GM19395 (cell line): ENCODE data around the gene PID1.
"Not testable (repeated sequence)": the region's sequence is repeated elsewhere in the genome, so short reads cannot be mapped to it uniquely, and the experiment has no call there.

Experiments
- ATAC-seq: cut with Tn5 transposase; IDR thresholded peaks from one replicate; pipeline ENCODE4 v1.9.1; 2021; ENCODE audit warnings: mild to moderate bottlenecking, moderate library complexity; ENCODE audit not compliant: unreplicated experiment

PID1 gene

GRCh38 chr2:229220254-229220653 is 50.8 kb downstream of the PID1 start:
- no peak for ATAC-seq

GRCh38 chr2:229218329-229218921 is 52.7 kb downstream of the PID1 start:
- no peak for ATAC-seq

- no peak for ATAC-seq
Observed at GRCh38 chr2:229212241-229212640, 58.8 kb downstream of the PID1 start.

GRCh38 chr2:229210641-229211040 is 60.4 kb downstream of the PID1 start:
- ATAC-seq = no peak

DNA sequence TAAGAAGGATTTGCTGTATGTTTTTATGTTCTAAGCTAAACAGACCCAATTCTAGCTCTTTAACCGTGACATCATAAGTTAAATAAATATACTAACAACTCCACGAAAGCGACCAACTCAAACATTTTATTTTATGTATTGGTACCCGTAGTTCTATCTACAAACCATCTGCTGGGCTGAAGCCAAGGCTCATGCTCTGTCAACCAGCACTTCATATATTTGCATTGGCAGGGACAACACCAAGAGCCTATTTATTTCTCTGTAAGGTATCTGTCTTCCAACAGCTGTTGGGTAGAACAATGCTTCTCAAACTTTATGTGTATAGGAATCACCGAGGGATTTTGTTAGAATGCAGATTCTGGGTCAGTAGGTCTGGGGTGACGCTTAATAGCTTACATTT is 64.5 kb downstream of the PID1 start:
- ATAC-seq = no peak

DNA sequence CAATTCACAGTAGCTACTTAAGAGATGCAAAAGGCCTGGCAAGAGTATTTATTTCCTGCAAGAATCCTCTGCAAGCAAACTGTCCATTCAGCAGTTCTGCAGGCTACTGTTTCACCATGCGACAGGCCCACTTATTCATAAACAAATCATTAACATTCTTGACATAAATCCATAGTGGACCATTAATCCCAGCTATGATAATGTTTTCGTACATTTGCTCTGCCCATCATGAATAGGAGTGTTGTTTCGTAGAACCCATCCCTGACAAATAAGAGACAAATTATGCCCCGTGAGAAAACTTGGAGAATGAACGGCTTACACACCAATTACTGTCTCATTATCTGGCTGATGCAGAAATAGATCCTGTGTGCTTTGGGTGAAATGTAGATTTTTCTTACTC is 65.4 kb downstream of the PID1 start:
- ATAC-seq = no peak

DNA sequence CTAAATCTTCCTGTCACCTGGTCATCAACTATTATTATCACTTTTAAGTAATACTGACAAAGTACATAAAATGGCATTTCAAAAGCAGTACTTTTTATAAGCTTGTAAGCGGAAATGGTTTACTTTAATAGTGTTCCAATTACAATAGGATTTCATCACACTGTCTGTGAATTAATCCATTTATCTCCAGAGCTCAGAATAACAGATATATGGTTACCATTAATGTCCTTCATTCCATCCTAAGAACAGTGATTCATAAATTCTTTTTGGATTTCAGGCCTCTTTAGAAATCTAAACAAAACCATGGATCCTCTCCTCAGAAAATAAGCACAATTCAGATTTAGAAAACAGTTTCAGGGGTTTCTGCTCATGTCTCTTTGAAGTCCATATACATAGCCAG is 68.4 kb downstream of the PID1 start:
- ATAC-seq = no peak

GRCh38 chr2:229201521-229201920 is 69.6 kb downstream of the PID1 start:
- no peak for ATAC-seq

DNA sequence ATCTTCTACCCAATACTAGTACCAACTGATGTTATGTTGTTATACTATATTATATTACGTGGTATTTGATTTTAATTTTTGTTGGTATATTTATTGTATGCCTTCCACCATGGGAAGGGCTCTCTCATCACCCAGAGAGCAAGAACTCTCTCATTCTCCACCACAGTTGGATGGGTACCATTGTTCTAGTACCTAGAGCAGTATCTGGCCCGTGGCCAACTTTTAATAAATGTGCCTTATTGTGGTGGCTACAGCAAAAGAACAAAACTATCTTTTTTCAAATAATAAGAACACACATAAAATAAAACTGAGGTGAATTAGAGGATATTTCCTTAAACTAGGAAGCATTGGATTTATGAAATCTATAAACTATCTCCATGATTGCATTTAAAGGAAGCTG is 71.8 kb downstream of the PID1 start:
- ATAC-seq = no peak

- ATAC-seq = no peak
Observed at GRCh38 chr2:229196448-229196847, 74.6 kb downstream of the PID1 start.

GRCh38 chr2:229195346-229195947 is 75.6 kb downstream of the PID1 start:
- no peak for ATAC-seq

DNA sequence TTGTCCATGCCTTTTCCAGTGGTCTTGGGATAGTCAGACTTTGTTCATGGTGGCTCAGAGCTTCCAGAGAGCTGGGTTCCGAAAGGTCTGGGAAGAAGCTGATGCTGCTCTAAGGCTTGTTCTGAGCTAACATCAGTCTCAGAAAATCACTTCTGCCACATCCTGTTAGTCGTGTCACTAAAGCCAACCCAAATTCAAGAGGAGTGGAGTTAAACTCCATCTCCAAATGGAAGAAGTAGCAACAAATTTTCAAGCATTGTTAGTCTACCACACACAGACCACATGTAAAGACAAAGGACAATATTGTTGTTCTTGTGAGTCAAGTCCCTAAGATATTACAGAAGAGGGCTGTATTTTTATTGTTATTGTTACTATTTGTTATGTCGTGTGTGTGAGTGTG is 77.8 kb downstream of the PID1 start:
- ATAC-seq = no peak

DNA sequence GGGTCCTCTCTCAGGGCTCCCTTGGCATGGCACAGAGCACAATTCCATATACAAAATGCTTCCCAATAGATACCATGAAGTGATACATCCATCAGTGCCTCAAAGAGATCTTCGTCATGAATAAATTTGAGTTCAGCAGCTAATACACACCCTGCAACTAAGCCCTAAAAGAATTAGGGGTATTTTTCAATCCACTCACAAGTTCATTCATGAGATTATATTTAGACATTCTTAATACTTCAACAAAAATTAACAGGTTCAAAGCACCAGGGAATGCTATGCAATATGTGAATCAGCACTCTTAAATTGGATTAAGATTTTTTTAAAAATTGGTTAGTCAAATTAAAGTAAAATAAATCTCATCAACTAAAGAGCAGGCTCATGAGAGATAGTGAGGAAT is 79.7 kb downstream of the PID1 start:
- no peak for ATAC-seq

- ATAC-seq = not testable (repeated sequence)
Observed at GRCh38 chr2:229187123-229187522, 84.0 kb downstream of the PID1 start.

GRCh38 chr2:229181641-229182040 is 89.4 kb downstream of the PID1 start:
- no peak for ATAC-seq

- ATAC-seq = no peak
Observed at GRCh38 chr2:229180658-229181057, 90.4 kb downstream of the PID1 start.

DNA sequence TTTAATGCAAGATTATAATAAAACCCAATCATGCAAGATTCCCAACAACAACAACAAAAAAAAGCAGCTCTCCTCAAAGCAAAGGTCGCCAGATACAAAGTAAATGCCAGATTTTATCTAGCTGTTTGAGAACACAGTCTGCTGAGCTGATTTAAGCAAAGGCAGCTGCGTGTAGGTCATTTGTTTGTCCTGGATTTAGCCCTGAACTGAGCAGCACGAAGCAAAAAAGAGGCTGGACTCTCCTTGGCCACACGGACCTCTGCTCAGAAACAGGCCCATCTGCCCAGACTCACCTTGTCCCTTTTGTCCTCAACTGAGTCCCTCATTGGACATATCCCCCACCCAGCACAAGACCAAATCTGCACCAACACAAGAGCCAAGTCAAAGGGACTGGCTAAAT is 91.5 kb downstream of the PID1 start:
- no peak for ATAC-seq

DNA sequence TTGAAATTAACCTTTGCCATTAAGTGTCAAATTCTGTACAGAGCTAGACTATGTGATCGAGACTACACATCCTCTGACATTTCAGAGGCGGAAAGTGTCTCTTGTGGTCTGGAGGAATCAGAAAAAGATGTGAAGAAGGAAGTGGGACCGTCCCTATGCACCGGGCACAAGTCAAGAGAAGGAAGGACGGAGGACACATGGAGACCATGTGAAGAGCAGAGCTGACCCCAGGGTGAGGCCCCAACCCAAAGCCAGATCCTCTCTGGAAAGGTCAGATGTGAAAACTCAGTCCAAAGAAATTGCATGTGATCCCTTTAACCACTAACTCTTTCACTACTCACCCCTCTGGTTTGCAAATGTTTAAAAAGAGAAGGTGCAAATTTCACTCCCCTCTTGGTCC is 92.4 kb downstream of the PID1 start:
- no peak for ATAC-seq

- ATAC-seq = no peak
Observed at GRCh38 chr2:229178117-229178516, 93.0 kb downstream of the PID1 start.

DNA sequence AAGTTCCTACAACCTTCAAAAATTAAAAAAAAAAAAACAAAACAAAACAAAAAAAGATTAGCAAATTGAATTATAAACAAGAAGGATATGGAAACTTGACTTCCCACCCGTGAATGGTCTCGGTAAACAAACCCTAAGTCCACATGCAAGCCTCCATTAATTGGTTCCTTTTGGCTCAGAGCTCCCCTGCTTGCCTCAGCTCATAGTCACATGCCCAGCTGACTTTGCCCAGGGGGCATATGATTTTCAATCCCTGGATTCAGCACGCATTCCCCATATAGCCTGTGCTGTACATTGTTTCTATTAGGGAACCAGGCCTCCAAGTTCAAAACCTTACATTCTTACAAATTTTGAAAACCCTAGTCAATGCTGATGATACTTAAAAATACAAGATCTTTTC is 95.0 kb downstream of the PID1 start:
- ATAC-seq = no peak

- ATAC-seq = no peak
Observed at GRCh38 chr2:229175497-229175863, 95.6 kb downstream of the PID1 start.

DNA sequence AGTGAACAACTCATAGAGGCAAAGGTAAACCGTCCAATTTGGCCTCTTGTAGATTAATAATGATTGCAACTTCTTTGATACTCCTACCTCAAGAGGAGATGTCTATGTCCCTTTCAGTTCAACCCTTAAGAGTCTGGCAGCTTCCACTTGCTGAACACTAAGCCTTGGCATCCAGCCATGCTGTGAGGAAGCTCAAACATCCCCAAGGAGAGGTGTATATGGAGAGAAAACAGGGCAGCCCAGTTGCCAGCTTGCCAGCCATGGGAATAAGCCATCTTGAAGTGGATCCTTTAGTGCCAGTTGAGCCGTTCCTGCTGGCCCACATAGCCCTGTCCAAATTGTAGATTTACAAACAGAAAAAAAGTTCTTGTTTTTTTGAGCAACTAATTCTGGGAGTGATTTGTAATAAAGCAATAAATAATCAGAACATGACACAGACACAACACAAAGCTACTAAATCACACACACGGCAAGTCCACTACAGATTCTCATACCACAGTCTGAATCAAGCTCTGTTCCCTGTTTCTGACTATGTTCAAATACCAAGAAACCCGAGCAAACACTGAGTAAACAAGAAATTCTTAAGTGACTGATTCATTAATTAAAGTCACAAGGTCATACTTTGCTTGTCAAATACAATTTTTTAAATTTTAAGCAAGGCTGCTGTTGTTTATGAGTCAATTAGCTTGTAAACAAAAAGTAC is 96.1 kb downstream of the PID1 start:
- ATAC-seq = no peak
